Cortex of kidney (tissue), 1 donor: ENCODE results near the gene EPHB2.
"Not testable (repeated sequence)": the region's sequence is repeated elsewhere in the genome, so short reads cannot be mapped to it uniquely, and the experiment has no call there.

Experiments used
- DNase-seq: peaks from one replicate; lab custom pipeline; 2025; lab: John Stamatoyannopoulos, UW

The EPHB2 gene

DNA sequence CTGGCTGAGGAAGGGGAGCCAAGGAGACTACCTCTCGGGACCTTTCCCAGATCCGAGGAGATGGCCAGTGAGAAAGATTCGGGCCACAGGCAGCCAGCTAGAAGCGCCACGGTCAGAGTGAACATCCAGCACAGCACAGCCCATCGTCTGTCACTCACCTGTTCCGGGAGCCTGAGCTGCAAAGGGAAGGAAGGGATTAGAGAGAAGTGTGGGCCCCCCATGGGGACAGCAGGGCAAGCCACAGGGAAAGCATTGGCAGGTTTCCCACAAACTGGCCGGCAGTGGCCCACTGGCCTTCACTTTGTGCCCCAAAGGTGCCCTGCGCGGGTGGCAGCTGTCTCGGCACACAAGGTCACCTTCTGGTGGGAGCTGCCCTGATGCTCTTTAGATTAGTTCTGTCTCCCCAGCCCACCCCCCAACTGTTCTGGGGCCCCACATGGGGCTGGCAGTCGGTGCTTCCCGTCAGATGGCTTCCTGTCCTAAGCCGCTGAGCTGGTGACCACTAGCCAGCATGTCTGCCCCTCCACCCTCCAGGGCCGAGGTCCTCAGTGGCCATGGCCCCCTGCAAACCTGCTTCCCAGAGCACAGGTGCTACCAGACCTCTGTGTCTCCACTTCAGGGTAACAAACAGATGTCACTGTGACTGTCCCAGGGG, 205.3 kb downstream of the EPHB2 start:
- no peak for DNase-seq

DNA sequence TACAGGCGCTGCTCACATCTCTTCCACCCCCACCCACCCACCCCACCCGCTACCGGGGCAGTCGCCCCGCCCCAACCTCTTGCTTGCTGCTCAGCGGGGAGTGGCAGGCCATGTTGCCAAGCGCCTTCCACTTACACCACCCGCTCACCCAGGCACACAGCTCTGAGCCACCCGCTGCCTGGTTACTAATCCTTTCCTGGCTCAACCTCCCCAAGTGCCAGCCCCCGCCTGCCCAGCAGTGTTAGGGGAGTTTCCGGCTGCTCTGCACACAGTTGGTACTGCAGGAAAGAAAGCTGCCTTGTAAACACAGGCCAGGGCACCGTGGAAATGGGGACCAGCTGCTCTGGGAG, 205.8 kb downstream of the EPHB2 start:
- DNase-seq: no peak

DNA sequence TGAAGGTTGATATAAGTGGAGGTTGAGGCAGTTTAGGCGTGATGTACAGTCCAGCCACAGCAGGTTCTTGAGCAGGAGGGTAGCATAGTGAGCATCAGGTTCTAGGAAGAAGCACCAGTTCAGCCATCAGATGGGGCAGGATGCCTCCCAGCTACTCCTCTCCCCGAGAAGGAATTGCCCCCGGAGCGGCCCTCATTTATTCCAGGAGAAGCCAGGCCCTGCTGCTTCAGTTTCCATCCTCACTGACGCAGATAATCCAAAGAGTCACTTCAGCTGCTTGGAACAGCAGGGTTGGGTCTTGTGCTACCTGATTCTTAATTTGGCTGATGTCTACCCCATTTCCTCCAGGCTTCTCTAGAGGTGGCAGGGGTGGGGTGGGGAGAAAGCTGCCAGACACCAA, 207.3 kb downstream of the EPHB2 start:
- no peak for DNase-seq

DNA sequence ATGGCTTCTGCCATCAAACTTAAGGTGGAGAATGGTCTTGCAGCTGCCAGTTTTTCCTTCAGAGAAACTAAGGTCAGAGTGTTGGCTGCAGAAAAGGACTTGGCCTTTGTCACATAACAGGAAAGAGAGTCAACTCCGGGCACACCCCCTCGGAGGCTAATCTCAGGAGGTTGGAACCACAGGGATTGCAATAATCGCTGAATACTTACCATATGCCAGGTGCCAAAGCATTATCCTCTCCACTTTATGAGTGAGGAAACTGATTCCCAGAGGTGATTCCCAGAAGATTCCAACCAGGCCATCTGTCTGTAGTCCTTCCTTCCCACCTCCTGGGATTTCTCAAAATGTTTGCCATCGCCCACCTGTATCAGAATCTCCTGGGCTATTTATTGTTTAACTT, 208.0 kb downstream of the EPHB2 start:
- no peak for DNase-seq

DNA sequence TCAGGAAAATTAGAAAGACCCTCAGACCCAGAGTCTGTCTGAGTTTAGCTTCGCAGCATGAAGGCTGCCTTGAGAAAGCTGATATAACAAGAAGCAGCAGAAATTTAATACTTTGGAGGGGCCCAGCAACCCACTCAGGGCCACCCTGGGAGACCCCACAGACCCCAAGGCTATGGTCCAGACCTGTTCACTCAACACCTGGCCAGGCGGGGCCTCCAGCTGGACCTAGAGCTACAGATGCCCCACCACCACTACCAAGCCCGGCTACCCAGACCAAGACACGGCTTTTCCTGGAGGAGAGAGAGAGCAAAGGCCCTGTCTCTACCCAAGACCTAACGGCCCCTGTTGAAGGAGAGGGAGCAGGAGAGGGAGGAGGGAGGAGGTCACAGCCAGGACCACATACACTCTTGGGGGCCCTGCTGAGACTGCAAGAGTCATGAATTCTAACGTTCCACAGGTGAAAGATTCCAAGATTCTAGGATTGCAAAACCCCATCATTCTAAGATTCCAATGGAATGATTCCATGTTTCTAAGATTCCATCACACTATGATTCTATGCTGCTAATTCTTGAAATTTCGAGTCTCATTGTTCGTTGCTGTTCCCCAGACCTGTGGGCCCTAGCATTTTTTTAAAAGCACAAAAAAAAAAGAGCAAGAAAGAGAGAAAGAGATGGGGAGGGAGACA, 208.8 kb downstream of the EPHB2 start:
- DNase-seq: no peak

DNA sequence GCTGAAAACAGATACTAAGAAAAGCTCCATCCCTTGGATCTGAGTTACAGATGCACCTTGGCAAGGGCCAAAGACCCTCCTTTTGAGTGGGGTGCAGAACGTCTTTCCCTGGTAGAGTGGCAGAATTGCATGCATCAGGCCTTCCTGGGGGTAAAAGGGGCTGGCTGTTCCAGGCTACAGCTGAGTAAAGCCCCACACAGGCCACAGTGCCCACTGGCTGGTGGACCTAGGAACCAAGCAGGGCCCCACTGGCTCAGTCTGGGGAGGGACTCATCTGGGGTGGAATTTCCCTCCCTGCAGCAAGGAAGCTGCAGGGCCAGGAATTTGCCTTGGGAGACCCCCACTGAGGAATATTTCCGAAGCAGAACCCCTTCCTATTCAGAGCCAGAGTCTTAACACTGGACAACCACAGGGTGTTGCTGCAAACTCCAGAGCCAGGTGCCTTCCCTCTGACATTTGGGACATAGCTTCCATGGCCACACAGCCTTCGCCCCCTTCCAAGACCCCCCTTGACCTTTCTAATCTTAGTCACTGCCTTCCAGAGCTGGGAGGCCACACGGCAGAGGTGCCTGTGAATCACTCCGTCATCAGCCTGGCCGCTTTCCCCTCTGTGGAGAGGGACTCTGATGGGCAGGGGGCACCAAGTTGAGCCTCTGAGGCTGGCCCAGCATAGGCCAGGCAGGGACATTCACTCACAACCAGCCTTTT, 209.5 kb downstream of the EPHB2 start:
- no peak for DNase-seq

DNA sequence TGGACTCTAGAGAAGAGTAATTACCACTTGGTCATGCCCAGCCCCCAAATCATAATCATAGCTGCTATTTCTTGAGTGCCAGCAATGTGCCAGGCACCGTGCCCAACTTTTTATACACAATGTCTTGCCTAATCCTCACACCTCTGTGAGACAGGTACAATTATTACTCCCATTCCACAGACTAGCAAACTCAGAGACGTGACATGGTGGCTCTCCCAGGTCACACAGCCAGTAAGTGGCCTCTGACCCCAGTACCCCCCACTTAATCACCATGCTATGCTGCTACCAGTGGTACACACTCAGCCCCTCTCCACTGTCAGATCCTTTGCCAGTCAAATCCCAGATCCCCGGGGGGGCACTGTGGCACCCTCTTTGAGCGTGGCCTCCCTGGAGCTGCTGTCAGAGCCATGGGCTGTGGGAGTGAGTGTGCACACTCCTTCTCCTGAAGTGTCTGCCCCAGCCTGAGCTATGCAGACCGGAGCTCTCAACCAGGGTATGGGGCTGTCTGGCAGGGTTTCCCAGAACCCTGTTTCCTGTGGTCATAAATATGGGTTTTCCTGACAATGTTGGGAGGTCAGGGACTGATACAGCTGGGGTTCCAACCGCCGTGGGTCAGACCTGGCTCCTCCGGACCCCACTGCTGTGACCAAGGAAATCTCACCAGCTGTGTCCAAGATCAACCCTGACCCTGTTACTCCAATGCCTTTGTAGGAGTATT, 210.3 kb downstream of the EPHB2 start:
- DNase-seq: no peak

DNA sequence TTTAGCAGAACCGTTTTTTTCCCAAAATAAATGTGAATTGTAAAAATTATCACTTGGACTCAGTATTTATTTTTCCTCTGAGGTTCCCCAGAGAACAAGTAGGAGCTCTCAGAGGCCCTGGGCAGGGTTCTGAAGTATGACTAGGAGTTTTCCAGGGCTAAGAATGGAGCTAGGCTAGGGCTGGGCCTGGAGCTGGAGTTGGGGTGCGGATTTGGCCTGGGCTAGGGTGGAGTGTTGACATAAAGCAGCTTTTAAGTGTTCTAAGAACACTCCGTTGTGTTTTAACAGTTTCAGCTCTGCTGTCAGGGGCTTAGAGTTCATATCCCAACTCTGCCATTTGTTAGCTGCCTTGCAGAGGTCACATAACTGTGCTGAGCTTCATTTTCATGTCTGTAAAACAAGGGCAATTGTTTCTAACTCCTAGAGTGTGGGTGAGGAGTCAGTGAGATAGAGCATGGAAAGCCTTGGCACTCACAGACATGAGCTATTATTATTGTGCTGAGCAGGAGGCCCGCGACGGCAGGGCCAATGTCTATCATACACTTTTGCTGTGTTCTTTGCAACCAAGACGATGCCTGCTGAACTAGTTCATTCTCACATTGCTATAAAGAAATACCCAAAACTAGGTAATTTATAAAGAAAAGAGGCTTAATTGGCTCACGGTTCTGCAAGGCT, 210.9 kb downstream of the EPHB2 start:
- DNase-seq: no peak

DNA sequence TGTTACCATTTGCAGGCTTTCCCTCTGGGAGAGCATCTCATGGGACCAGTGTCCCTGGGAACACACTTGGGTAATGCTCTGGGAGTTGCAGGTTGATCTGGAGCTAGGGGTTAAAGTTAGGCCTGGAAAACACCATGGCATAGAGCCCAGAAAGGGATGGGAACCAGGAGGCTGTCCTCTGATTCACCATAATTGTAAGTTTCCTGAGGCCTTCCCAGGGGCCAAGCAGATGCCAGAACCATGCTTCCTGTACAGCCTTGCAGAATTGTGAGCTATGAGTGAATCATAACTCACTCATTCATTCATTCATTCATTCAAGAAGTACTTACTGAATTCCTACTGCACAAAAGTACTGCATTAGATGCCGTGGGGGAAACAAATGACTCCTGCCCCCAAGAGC, 212.0 kb downstream of the EPHB2 start:
- DNase-seq: no peak

DNA sequence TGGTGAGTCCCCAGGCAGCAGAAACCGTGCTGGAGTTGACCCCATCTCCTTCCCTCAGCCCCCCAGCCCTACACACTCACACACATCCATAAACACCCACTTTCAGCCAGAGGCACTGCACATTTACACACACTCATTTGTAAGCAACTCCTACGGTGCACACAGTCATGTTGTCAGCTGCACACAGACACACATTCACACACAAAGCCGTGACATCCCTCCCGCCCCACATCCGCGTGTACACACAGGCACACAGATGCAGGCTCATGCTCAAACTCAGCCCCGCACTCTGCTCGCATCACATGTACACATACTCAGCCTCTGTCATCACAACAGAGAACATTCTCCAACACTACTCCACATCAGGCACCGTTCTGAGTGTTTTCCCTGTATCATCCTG, 214.5 kb downstream of the EPHB2 start:
- DNase-seq: no peak

DNA sequence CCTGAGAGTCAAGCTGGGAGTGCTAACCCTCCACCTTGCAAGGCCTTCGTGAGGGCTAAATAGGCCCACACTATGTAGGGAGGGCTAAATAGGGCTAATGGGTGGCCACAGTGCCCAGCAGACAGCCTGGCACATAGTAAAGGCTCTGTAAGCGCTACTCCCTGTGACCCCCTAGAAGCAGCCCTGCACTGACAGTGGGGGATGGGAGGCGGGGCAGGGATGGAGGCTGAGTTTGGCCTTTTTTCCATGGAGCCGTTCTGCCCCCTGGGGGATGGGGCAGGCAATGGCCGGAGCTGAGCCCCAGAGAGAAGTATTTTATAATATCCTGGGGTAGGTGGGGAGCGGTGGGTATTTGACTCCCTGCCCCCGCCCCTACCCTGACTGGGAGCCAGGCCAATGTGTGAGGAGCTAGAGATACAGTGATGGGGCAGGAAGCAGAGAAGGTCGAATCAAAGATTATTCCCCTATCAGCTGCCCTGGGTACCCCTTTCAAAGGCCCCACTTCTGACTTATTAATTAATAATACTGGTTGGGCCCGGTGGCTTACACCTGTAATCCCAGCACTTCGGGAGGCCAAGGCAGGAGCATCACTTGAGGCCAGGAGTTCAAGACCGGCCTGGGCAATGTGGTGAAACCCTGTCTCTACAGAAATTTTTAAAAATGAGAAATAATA, 219.7 kb downstream of the EPHB2 start:
- no peak for DNase-seq

DNA sequence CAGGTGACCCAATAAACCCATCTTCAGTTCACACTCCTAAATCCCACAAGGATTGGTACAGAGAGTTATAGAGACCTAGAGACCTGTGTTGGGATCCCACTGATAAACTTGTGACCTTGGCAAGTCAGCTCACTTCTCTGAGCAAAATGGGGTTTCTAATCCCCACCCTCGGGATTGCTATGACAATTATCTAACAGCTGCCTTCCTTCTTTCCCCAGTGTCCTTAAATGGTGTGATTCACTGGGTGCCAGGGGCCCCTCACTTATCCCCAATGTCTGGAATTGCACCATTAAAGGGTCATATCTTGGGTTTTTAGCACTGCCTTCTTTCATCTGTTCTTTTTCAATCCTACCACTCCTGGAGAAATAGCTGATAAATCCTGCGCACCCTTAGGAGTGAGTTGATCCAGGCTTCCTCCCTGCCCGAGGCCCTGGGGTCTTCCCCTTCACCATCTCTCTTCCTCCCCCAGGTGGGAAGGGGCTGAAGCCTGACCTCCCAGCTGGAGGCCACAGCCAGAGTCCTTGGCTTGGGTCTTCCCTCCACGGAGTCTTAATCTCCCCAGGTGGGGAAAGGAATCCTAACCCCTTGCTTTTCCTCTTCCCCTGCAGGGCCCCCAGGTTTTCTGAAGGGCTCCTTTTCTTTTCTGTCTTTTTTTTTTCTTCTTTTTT, 222.3 kb downstream of the EPHB2 start:
- no peak for DNase-seq

DNA sequence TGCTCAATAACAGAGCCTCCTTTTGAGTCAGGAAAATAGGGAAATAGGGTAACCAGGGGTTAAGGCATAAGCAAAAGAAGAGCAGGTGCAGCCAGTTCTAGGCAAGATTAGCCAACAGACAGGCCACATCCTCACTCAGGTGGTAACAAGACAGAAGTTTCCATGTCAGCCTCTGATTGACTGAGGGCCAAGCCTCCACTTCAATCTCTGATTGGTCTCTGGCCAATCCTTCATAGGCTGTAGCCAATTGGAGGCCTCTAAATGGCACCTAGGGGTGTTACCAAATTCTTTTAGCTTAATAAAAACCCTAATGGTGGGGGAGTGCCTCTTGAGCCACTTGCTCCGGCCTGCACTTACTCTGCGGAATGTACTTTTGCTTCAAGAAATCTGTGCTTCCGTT, 224.8 kb downstream of the EPHB2 start:
- no peak for DNase-seq

DNA sequence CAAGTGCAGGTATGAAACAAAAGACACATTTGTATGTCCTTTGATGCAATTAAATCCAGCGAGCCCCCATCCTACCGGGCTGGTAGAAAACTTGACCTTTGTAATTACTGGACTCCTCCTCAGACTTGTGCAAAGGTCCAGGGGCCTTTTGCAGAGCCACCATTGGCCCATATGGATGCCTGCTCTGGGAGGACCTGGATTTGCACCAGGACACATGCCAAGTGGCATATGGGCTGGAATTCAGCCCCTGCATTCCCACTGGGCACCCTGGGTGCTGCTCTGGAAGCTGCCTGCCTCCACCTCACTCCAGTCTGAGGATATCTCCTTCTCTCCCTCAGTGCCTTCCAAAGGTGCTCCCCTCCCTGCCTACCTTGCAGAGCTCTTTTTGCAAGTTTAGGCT, 226.0 kb downstream of the EPHB2 start:
- no peak for DNase-seq

DNA sequence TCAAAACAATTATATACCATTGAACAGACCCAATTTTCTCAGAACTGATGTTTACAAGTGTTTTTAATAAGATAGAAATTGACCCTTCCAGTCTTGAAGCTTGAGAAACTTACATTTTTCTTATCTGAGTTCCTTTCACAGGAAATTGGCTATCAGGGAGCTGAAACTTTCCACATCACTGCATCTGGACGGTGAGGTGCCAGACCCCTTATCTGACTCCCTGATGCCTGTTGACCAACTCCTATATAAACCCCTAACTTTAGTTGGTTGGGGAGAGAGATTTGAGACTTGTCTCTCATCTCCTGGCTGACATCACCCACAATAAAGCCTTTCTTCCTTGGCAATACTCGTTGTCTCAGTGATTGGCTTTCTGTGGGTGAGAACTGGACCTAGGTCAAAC, 230.6 kb downstream of the EPHB2 start:
- no peak for DNase-seq

DNA sequence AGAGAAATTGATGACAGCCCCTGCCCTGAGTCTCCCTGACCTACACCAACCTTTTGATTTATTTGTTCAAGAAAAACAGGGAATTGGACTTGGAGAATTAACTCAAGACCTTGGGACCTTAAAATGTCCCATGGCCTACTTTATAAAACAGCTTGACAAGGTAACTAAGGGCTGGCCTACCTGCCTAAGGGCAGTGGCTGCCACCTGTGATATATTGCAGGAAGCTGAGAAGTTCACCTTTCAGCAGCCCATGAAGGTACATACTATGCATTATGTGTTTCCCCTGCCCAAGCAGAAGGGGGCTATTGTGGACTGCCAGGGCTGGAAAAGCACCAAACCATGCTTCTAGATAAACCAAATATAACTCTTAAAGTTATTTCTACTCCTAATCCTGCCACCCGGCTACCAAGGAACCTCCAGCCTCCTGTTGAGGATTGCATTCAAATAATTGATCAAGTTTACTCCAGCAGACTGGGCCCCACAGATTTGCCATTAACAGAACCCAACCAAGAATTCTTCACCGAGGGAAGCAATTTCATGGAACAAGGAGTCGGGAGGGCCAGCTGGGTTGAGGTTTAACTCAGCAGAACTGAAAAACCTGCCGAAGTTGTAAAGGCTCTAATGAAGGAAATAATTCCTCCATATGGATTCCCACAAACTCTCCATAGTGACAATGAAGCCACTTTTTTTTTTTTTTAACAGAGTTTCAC, 233.9 kb downstream of the EPHB2 start:
- no peak for DNase-seq

DNA sequence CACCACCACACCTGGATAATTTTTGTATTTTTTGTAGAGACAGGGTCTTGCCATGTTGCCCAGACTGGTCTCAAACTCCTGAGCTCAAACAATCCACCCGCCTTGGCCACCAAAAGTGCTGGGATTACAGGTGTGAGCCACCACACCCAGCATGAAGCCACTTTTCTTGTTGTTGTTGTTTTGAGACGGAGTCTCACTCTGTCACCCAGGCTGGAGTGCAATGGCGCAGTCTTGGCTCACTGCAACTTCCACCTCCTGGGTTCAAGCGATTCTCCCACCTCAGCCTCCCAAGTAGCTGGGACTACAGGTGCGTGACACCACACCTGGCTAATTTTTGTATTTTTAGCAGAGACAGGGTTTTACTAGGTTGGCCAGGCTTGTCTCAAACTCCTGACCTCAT, 234.5 kb downstream of the EPHB2 start:
- DNase-seq: not testable (repeated sequence)

DNA sequence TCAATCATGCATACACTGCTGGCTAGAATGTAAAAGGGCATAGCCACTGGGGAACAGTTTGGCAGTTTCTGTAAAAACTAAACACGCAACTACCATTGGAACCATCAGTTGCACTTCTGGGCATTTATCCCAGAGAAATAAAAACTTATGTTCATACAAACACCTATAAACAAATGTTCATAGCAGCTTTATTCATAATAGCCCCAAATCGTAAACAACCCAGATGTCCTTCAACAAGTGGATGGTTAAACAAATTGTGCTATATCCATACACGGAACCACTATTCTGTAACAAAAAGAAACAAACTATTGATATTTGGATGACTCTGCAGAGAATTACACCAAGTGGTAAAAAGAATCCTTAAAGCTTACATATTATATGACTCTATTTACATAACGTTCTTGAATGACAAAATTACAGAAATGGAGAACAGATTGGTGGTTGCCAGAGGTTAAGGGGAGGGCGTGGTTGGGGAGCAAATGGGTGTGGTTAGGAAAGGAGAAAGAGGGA, 239.2 kb downstream of the EPHB2 start:
- no peak for DNase-seq

DNA sequence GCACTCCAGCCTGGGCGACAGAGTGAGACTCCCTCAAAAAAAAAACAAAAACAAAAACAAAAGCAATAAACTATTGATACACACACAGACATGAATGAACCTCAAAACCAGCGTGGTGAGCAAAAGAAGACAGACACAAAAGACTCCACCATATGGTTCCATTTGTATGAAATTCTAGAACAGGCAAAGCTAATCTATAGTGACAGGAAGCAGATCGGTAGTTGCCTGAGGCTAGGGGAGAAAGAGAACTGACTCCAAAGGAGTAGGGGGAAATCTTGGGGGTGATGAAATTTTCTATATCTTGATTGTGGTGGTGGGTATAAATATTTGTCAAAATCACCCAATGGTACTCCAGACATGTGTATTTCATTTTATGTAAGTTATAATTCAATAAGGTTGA, 241.2 kb downstream of the EPHB2 start:
- DNase-seq: no peak

DNA sequence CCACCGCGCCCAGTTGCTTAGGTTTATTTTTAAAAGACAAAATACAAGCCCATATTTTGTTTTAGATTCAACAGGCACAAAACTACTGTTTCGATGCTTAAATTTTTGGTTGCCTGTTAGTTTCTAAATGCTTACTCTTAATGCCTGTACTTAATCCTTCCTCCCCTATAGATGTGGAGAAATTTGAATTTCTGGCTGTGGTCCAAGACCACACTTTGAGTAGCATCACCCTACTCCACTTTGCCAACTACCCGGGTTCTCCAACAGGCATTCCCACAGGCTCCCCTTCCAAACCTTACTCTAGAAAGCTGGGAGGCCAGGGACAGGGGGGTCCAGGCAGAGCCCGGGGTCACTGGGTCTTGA, 242.0 kb downstream of the EPHB2 start:
- DNase-seq: no peak
